GM12891 (cell line): ENCODE measurements around the gene EDA.

Source experiments
- PAX5 ChIP-seq: IDR thresholded peaks from 2 replicates; pipeline ENCODE4 v1.6.1; 2011; ENCODE audit warnings: low read length, moderate library complexity, mild to moderate bottlenecking; ENCODE audit not compliant: insufficient read depth, severe bottlenecking
- POLR2A ChIP-seq: IDR thresholded peaks from 2 replicates; pipeline ENCODE4 v1.6.1; 2011; ENCODE audit warnings: low read depth, low read length, control low read depth
- POLR2AphosphoS5 ChIP-seq: IDR thresholded peaks from 2 replicates; pipeline ENCODE4 v1.6.1; 2011; ENCODE audit warnings: low read depth, low read length, control low read depth
- TAF1 ChIP-seq: IDR thresholded peaks from 2 replicates; pipeline ENCODE4 v1.6.1; 2011; ENCODE audit warnings: low read depth, low read length, control low read depth

- TF ChIP-seq POLR2AphosphoS5: no peak
- no peak for TF ChIP-seq PAX5
- TF ChIP-seq POLR2A: no peak
- no peak for TF ChIP-seq TAF1
These were observed 18.5 kb upstream of the EDA start for GRCh38 chrX:69597399-69597798.
